GM12878 (cell line): ENCODE measurements around the gene TRMU. TPM values are rescaled to one million over a fixed set of nuclear protein-coding genes. Genes with fewer than 3 reads are reported as not detected.

Experiments
- ATAC-seq: fragments of 200-7000 bp; cut with Tn5 transposase; 3 replicates; pipeline ENCODE4 v1.9.1; 2020; ENCODE audit warnings: mild to moderate bottlenecking, moderate library complexity
- BruUV-seq: library from RNA; stranded (reverse); fragments of 400-500 nt; replicated peaks from 2 replicates; lab custom pipeline; 2021; lab: Mats Ljungman, UMichigan
- CTCF ChIA-PET: fragments of 300-600 bp; sonication (Branson Sonifier 250); formaldehyde crosslinking; extraction: SDS; loops from one replicate; lab custom pipeline; 2021; ENCODE audit warnings: inconsistent platforms; lab: Yijun Ruan, JAX
- POLR2A ChIA-PET: fragments of 350-600 bp; formaldehyde crosslinking; extraction: SDS; loops from one replicate; lab custom pipeline; 2021; ENCODE audit warnings: inconsistent platforms; lab: Charles Lee
- RAD21 ChIA-PET: fragments of 300-600 bp; sonication (Branson Sonifier 250); formaldehyde crosslinking; loops from one replicate; lab custom pipeline; 2023; ENCODE audit warnings: antibody characterized with exemption; ENCODE audit not compliant: unreplicated experiment; lab: Charles Lee
- SMC1A ChIA-PET: fragments of 300-600 bp; sonication (Branson Sonifier 250); formaldehyde crosslinking; loops from one replicate; lab custom pipeline; 2023; ENCODE audit not compliant: unreplicated experiment, uncharacterized antibody; lab: Charles Lee
- DNase-seq: peaks from one replicate; pipeline ENCODE4 v3.0.0-alpha.2; 2011; ENCODE audit warnings: low read depth, low spot score
- FAIRE-seq: peaks from 3 replicates; lab custom pipeline; 2011; peaks lifted over from hg19 to GRCh38; lab: Jason Lieb, UNC
- H2AFZ ChIP-seq: 2 replicates; pipeline ENCODE4 v1.6.0; 2011; ENCODE audit warnings: low read depth, low read length, control low read depth; ENCODE audit not compliant: control insufficient read depth
- H3K27ac ChIP-seq: 2 replicates; pipeline ENCODE4 v1.5.1; 2011; ENCODE audit warnings: control low read depth; ENCODE audit not compliant: control insufficient read depth, insufficient read depth
- H3K27me3 ChIP-seq, 2 experiments: replicated peaks in 1 of 2; 2 replicates each; pipeline versions ENCODE4 v1.6.0 to v1.6.1; 2011; ENCODE audit warnings: low read length in 1 of 2; ENCODE audit not compliant: control insufficient read depth in 2 of 2, insufficient read depth in 2 of 2
- H3K36me3 ChIP-seq, 2 experiments: 2 replicates each; pipeline ENCODE4 v1.5.1; 2011; ENCODE audit warnings: low read length in 1 of 2; ENCODE audit not compliant: control insufficient read depth in 2 of 2, insufficient read depth in 2 of 2
- H3K4me1 ChIP-seq: 2 replicates; pipeline ENCODE4 v1.6.1; 2011; ENCODE audit warnings: mild to moderate bottlenecking, low read length, moderate library complexity, mixed read lengths; ENCODE audit not compliant: control insufficient read depth, insufficient read depth
- H3K4me2 ChIP-seq: 2 replicates; pipeline ENCODE4 v1.6.0; 2011; ENCODE audit warnings: control low read depth; ENCODE audit not compliant: control insufficient read depth, insufficient read depth
- H3K4me3 ChIP-seq: fragments of 200-600 bp; sonication (generic); 2 replicates; pipeline ENCODE4 v1.5.1; 2016
- H3K79me2 ChIP-seq: 2 replicates; pipeline ENCODE4 v1.6.0; 2011; ENCODE audit warnings: low read length; ENCODE audit not compliant: control insufficient read depth, insufficient read depth
- H3K9ac ChIP-seq: 2 replicates; pipeline ENCODE4 v1.8.0; 2011; ENCODE audit warnings: low read length, control low read depth, mixed read lengths; ENCODE audit not compliant: control insufficient read depth, insufficient read depth
- H3K9me3 ChIP-seq: replicated peaks from 3 replicates; pipeline ENCODE4 v1.5.1; 2011; ENCODE audit warnings: mild to moderate bottlenecking, low read length; ENCODE audit not compliant: control insufficient read depth, insufficient read depth
- H4K20me1 ChIP-seq: 2 replicates; pipeline ENCODE4 v1.6.0; 2011; ENCODE audit not compliant: control insufficient read depth, insufficient read depth
- ATF7 ChIP-seq: fragments of 450-650 bp; IDR thresholded peaks from 2 replicates; pipeline ENCODE4 v1.6.1; 2016; ENCODE audit warnings: low read depth, mild to moderate bottlenecking
- BCL11A ChIP-seq: IDR thresholded peaks from 2 replicates; pipeline ENCODE4 v1.6.1; 2011; ENCODE audit warnings: low read depth, low read length
- CBFB ChIP-seq: IDR thresholded peaks from 2 replicates; pipeline ENCODE4 v1.6.1; 2016; ENCODE audit warnings: antibody characterized with exemption, low read depth
- CHD4 ChIP-seq: fragments of 200-600 bp; sonication (generic); IDR thresholded peaks from 2 replicates; pipeline ENCODE4 v1.6.1; 2016; ENCODE audit warnings: mild to moderate bottlenecking
- HDGF ChIP-seq: fragments of 450-650 bp; IDR thresholded peaks from 2 replicates; pipeline ENCODE4 v1.6.1; 2016; ENCODE audit warnings: antibody characterized with exemption
- HSF1 ChIP-seq: fragments of 150-350 bp; IDR thresholded peaks from 2 replicates; pipeline ENCODE4 v1.6.1; 2014; ENCODE audit warnings: mild to moderate bottlenecking, low read depth, low read length
- LARP7 ChIP-seq: fragments of 450-650 bp; IDR thresholded peaks from 2 replicates; pipeline ENCODE4 v1.6.1; 2017; ENCODE audit warnings: mild to moderate bottlenecking
- MEF2B ChIP-seq: fragments of 450-650 bp; IDR thresholded peaks from 2 replicates; pipeline ENCODE4 v1.6.1; 2018; ENCODE audit warnings: mild to moderate bottlenecking, moderate library complexity; ENCODE audit not compliant: partially characterized antibody, poor library complexity, severe bottlenecking
- MTA2 ChIP-seq: fragments of 450-650 bp; IDR thresholded peaks from 2 replicates; pipeline ENCODE4 v1.6.1; 2016; ENCODE audit warnings: low read depth, mild to moderate bottlenecking, moderate library complexity
- RBBP5 ChIP-seq: fragments of 200-600 bp; sonication (generic); conservative IDR thresholded peaks from 2 replicates; pipeline ENCODE4 v1.6.1; 2016
- RCOR1 ChIP-seq: conservative IDR thresholded peaks from 2 replicates; pipeline ENCODE4 v1.6.1; 2012; ENCODE audit warnings: low read depth, low read length, improper control_type of control experiment
- RFX5 ChIP-seq: IDR thresholded peaks from 2 replicates; pipeline ENCODE4 v1.6.1; 2011; ENCODE audit warnings: low read depth, low read length, improper control_type of control experiment
- SREBF2 ChIP-seq: IDR thresholded peaks from 2 replicates; pipeline ENCODE4 v1.6.1; 2012; ENCODE audit warnings: mild to moderate bottlenecking, low read length
- TCF7 ChIP-seq: IDR thresholded peaks from 2 replicates; pipeline ENCODE4 v1.6.1; 2014; ENCODE audit warnings: antibody characterized with exemption, borderline replicate concordance
- ZBED1 ChIP-seq: IDR thresholded peaks from 2 replicates; pipeline ENCODE4 v1.6.1; 2016; ENCODE audit warnings: borderline replicate concordance
- ZNF24 ChIP-seq: fragments of 450-650 bp; IDR thresholded peaks from 2 replicates; pipeline ENCODE4 v1.6.1; 2017; ENCODE audit warnings: antibody characterized with exemption, mild to moderate bottlenecking
- ZNF384 ChIP-seq: IDR thresholded peaks from 2 replicates; pipeline ENCODE4 v1.6.1; 2012; ENCODE audit warnings: low read depth, mild to moderate bottlenecking, low read length, improper control_type of control experiment, borderline replicate concordance
- WGBS: methylation state at CpG from one replicate; pipeline ENCODE4 v1.1.6; 2016; ENCODE audit warnings: low lambda C conversion rate; ENCODE audit not compliant: insufficient replicate concordance, insufficient coverage; ENCODE audit errors: missing lambda C conversion rate; 5-methylcytosine and 5-hydroxymethylcytosine counted together
- in situ Hi-C: fragments of 300-500 bp; cut with MboI; formaldehyde crosslinking; loops from 9 replicates; pipeline ENCODE4 v1.14.3; 2018; ENCODE audit warnings: mixed read lengths
- intact Hi-C: fragments of 100-400 bp; cut with micrococcal nuclease; formaldehyde crosslinking; loops from one replicate; pipeline ENCODE4 v1.14.2; 2022; ENCODE audit not compliant: unreplicated experiment
- polyA plus RNA-seq, 11 experiments: library from polyadenylated mRNA; depleted of rRNA in 4 of 11; unstranded in 6 of 11; stranded (reverse) in 5 of 11; fragments of >200 nt; fragmentation: Nextera tagmentation in 4 of 11; fragmentation: Illumina TruSeq in 1 of 11; extraction: Ambion mirVana in 4 of 11; extraction: Trizol in 1 of 11; gene quantifications; 1 replicate in 1 of 11; 2 replicates in 10 of 11; pipeline versions ENCODE4 v1.2.1 to v1.2.3, GENCODE V29; 2011 to 2016; ENCODE audit warnings: inconsistent platforms in 2 of 11, missing spikeins in 2 of 11, low read depth in 1 of 11
- total RNA-seq, 4 experiments: library from RNA; depleted of rRNA in 3 of 4; stranded (reverse); fragments of >200 nt in 3 of 4; fragmentation: Illumina TruSeq in 1 of 4; extraction: Trizol in 1 of 4; gene quantifications; 2 replicates each; pipeline versions ENCODE4 v1.2.1 to v1.2.3, GENCODE V29; 2013 to 2021
- TF ChIP-seq, protein P1 (sequence below): fragments of 150-350 bp; IDR thresholded peaks from 2 replicates; pipeline ENCODE4 v1.6.1; 2016; ENCODE audit warnings: low read depth, low read length
- TF ChIP-seq, protein P2 (sequence below): fragments of 450-650 bp; conservative IDR thresholded peaks from 2 replicates; pipeline ENCODE4 v1.6.1; 2017; ENCODE audit warnings: mild to moderate bottlenecking, moderate library complexity
- TF ChIP-seq, protein P3 (sequence below): IDR thresholded peaks from 2 replicates; pipeline ENCODE4 v1.6.1; 2012; ENCODE audit warnings: low read depth, low read length, improper control_type of control experiment

TRMU gene
- total and polyA plus RNA-seq, 10 of the 15 experiments (the other 5 are each of a cell fraction or from before 2014, with no cell fraction given) = 3.5 to 57.0 (median 44.0) TPM

- ChIA-PET SMC1A (no interaction called here), CTCF (no interaction called here), RAD21 (no interaction called here), POLR2A (no interaction called here)
- in situ Hi-C loops (no loop called here), intact Hi-C loops (no loop called here)
- no TSS peak for BruUV-seq
- Histone ChIP-seq H3K4me2 (no peak overlapping the region), H3K27ac (no peak overlapping the region), H3K9me3 (no peaks in the 10 kb centered on the region), H3K4me1 (no peaks in the 10 kb centered on the region), H3K4me3 (no peak overlapping the region), H4K20me1 (no peaks in the 10 kb centered on the region; the same call in 1 of the 2 replicates), H3K79me2 (no peaks in the 10 kb centered on the region), H3K36me3 (peaks cover 15 to 44% of the 10 kb centered on the region in 2 experiments; a peak in 3 of 4 replicates), H2AFZ (no peak overlapping the region), H3K27me3 (no peaks in the 10 kb centered on the region), H3K9ac (no peak overlapping the region)
- DNase-seq (no peak), FAIRE-seq (no peak), ATAC-seq (no peak)
- no peak for TF ChIP-seq RFX5
- TF ChIP-seq ATF7 = no peak
- TF ChIP-seq ZNF384 = no peak
- TF ChIP-seq RBBP5 = no peak
- no peak for TF ChIP-seq LARP7
- TF ChIP-seq BCL11A = no peak
- no peak for TF ChIP-seq SREBF2
- TF ChIP-seq MEF2B = no peak
- TF ChIP-seq, protein P1, sequence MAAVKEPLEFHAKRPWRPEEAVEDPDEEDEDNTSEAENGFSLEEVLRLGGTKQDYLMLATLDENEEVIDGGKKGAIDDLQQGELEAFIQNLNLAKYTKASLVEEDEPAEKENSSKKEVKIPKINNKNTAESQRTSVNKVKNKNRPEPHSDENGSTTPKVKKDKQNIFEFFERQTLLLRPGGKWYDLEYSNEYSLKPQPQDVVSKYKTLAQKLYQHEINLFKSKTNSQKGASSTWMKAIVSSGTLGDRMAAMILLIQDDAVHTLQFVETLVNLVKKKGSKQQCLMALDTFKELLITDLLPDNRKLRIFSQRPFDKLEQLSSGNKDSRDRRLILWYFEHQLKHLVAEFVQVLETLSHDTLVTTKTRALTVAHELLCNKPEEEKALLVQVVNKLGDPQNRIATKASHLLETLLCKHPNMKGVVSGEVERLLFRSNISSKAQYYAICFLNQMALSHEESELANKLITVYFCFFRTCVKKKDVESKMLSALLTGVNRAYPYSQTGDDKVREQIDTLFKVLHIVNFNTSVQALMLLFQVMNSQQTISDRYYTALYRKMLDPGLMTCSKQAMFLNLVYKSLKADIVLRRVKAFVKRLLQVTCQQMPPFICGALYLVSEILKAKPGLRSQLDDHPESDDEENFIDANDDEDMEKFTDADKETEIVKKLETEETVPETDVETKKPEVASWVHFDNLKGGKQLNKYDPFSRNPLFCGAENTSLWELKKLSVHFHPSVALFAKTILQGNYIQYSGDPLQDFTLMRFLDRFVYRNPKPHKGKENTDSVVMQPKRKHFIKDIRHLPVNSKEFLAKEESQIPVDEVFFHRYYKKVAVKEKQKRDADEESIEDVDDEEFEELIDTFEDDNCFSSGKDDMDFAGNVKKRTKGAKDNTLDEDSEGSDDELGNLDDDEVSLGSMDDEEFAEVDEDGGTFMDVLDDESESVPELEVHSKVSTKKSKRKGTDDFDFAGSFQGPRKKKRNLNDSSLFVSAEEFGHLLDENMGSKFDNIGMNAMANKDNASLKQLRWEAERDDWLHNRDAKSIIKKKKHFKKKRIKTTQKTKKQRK = no peak
- no peak for TF ChIP-seq ZBED1
- TF ChIP-seq, protein P2, sequence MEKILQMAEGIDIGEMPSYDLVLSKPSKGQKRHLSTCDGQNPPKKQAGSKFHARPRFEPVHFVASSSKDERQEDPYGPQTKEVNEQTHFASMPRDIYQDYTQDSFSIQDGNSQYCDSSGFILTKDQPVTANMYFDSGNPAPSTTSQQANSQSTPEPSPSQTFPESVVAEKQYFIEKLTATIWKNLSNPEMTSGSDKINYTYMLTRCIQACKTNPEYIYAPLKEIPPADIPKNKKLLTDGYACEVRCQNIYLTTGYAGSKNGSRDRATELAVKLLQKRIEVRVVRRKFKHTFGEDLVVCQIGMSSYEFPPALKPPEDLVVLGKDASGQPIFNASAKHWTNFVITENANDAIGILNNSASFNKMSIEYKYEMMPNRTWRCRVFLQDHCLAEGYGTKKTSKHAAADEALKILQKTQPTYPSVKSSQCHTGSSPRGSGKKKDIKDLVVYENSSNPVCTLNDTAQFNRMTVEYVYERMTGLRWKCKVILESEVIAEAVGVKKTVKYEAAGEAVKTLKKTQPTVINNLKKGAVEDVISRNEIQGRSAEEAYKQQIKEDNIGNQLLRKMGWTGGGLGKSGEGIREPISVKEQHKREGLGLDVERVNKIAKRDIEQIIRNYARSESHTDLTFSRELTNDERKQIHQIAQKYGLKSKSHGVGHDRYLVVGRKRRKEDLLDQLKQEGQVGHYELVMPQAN = no peak
- TF ChIP-seq ZNF24 = no peak
- no peak for TF ChIP-seq TCF7
- TF ChIP-seq, protein P3, sequence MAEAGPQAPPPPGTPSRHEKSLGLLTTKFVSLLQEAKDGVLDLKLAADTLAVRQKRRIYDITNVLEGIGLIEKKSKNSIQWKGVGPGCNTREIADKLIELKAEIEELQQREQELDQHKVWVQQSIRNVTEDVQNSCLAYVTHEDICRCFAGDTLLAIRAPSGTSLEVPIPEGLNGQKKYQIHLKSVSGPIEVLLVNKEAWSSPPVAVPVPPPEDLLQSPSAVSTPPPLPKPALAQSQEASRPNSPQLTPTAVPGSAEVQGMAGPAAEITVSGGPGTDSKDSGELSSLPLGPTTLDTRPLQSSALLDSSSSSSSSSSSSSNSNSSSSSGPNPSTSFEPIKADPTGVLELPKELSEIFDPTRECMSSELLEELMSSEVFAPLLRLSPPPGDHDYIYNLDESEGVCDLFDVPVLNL = no peak
- TF ChIP-seq HSF1 = no peak
- no peak for TF ChIP-seq CBFB
- no peak for TF ChIP-seq MTA2
- TF ChIP-seq CHD4 = no peak
- TF ChIP-seq RCOR1 = no peak
- no peak for TF ChIP-seq HDGF
- 86% methylated on average over 14 of the region's 14 CpGs for WGBS
Observed at GRCh38 chr22:46320166-46320710, 15.3 kb upstream of the TRMU start.
